PC-3 (cell line): Measurements from ENCODE around the gene TRPM5.

Experiments used
- EZH2 ChIP-seq: fragments of 300-600 bp; sonication (generic); IDR thresholded peaks from one replicate; pipeline ENCODE4 v1.6.1; 2017; ENCODE audit warnings: antibody characterized with exemption, mild to moderate bottlenecking, low read length; ENCODE audit not compliant: unreplicated experiment
- EZH2phosphoT487 ChIP-seq: fragments of 300-600 bp; sonication (generic); IDR thresholded peaks from 2 replicates; pipeline ENCODE4 v1.6.1; 2018; ENCODE audit warnings: mild to moderate bottlenecking, antibody characterized with exemption, low read length, borderline replicate concordance
- TF ChIP-seq, protein P1 (sequence below): fragments of 300-600 bp; sonication (generic); conservative IDR thresholded peaks from 2 replicates; pipeline ENCODE4 v1.5.1; 2017; ENCODE audit warnings: antibody characterized with exemption, low read depth, mild to moderate bottlenecking, low read length

- TF ChIP-seq, protein P1, sequence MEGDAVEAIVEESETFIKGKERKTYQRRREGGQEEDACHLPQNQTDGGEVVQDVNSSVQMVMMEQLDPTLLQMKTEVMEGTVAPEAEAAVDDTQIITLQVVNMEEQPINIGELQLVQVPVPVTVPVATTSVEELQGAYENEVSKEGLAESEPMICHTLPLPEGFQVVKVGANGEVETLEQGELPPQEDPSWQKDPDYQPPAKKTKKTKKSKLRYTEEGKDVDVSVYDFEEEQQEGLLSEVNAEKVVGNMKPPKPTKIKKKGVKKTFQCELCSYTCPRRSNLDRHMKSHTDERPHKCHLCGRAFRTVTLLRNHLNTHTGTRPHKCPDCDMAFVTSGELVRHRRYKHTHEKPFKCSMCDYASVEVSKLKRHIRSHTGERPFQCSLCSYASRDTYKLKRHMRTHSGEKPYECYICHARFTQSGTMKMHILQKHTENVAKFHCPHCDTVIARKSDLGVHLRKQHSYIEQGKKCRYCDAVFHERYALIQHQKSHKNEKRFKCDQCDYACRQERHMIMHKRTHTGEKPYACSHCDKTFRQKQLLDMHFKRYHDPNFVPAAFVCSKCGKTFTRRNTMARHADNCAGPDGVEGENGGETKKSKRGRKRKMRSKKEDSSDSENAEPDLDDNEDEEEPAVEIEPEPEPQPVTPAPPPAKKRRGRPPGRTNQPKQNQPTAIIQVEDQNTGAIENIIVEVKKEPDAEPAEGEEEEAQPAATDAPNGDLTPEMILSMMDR = no peak
- TF ChIP-seq EZH2 (no peak), EZH2phosphoT487 (no peak)
Observed at GRCh38 chr11:2425506-2425905, 18.8 kb downstream of the TRPM5 start.
